GM18505 (cell line): ENCODE measurements around the gene ABCC1.

Experiments used
- ATAC-seq: cut with Tn5 transposase; IDR thresholded peaks from one replicate; pipeline ENCODE4 v1.9.1; 2021; ENCODE audit not compliant: unreplicated experiment
- POLR2A ChIP-seq: IDR thresholded peaks from 4 replicates; pipeline ENCODE4 v1.6.1; 2011; ENCODE audit warnings: borderline replicate concordance; ENCODE audit not compliant: insufficient read depth, insufficient read length; ENCODE audit errors: extremely low read depth

Gene ABCC1

DNA sequence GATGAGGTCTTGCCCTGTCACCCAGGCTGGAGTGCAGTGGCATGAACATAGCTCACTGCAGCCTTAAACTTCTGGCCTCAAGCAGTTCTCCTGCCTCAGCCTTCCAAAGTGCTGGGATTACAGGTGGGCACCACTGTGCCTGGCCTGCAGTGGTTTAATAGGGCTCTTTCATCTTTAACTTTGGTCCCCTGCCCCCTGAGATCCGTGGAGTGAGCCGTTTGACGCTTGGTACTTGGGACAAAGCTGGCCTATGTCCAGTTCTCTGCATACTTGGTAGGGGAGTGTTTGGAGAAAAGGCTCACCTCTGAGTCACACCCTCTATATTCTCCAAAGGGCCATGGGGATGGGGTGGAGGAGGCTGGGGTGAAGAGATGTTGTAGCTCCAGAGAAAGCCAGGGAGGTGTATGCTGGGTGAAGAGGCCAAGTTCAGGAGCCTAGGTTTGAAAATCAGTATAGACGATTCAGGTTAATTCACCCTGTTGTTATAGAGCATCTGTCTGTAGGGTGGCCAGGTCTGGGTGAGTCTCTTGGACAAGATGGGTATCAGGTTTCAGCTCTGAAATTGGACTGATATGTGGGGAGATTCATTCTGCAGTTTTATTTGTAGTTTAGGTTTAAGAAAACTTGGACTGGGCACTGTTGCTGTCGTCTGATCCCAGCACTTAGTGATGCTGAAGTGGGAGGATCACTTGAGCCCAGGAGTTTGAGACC lies 17.6 kb downstream of the ABCC1 start:
- ATAC-seq = no peak
- TF ChIP-seq POLR2A = no peak

DNA sequence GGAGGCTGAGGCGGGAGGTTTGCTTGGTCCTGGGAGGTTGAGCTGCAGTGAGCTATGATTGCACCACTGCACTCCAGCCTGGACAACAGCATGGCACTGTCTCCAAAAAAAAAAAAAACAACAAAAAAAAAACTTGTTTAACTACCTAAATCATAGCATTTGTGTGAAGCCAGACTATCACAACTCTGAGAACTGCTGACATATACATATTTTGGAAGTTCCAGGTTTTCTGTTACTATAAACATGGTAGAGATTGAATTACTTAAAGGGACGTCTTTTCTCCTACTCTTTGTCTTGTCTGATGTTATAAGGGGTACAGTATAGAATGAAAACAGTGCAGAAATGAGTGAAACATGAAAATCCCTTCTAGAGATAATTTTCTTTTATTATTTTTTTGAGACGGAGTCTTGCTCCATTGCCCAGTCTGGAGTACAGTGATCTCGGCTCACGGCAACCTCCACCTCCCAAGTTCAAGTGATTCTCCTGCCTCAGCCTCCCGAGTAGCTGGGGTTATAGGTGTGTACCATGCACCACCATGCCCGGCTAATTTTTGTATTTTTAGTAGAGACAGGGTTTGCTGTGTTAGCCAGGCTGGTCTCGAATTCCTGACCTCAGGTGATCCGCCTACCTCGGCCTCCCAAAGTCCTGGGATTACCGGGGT lies 18.4 kb downstream of the ABCC1 start:
- no peak for TF ChIP-seq POLR2A
- no peak for ATAC-seq

DNA sequence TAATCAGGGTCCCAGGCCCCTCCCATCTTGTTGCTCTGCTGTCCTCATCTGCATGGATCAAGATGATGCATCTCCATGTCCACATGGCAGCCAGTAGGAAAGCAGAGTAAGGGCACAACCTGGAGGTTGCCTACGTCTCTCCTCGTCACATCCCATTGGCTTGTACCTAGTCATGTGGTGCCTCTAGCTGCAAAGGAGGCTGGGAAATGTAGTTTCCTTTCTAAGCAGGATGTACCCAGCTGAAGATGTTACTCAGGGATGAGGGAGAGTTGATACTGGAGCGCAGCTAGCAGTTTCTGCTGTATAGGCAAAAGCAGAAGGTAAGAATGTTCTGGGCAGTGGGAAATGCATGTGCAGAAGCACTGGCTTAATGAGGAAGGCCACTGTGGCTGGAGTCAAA lies 20.8 kb downstream of the ABCC1 start:
- no peak for ATAC-seq

DNA sequence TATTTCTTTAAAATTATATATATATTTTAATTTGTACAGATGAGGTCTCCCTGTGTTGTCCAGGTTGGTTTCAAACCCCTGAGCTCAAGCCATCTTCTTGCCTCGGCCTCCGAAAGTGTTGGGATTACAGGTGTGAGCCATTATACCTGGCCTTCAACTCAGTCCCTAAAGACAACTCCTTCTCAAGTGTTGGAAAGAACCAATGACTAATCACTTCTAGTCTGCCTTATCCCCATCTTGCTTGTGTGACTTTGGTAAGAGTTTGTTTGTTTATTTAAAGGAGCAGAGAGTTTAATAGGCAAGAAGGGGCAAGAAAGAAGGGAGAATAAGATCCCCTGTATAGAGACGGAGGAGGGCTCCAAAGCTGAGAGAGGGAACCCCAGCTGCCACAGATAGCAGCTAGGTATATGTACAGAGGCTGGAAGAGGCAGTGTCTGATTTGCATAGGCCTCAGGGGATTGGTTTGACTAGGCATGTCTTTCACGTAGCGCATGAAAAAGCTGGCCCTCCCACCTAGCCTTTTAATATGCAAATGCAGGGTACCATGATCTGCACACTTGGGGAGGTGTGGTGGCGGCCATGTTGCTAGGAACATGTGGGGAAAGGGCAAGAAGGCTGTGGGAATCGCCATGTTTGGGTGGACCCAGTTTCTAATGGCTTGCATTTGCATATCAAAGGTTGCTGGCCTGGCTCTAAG lies 21.5 kb downstream of the ABCC1 start:
- no peak for TF ChIP-seq POLR2A
- ATAC-seq = no peak

More for the DNA sequence above, 20.8 kb downstream of the ABCC1 start:
- TF ChIP-seq POLR2A = no peak

DNA sequence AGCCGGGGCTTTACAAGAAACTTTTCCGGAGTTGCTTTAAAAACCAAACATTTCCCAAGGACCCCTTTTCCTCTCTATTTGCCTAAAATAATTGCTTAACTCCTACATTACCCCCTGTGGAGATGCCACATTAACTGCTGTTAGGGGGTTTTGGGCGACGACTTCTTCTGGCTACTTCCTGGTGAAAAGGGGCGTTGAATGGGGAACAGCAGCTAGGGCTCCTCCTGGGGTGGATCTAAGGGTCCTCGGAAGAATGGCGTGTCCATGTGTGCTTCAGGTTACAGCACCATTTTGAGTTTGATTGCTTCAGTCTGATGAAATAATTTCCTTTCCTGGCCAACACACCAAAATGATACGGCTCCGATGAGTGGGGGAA lies 22.0 kb downstream of the ABCC1 start:
- no peak for ATAC-seq
- no peak for TF ChIP-seq POLR2A

DNA sequence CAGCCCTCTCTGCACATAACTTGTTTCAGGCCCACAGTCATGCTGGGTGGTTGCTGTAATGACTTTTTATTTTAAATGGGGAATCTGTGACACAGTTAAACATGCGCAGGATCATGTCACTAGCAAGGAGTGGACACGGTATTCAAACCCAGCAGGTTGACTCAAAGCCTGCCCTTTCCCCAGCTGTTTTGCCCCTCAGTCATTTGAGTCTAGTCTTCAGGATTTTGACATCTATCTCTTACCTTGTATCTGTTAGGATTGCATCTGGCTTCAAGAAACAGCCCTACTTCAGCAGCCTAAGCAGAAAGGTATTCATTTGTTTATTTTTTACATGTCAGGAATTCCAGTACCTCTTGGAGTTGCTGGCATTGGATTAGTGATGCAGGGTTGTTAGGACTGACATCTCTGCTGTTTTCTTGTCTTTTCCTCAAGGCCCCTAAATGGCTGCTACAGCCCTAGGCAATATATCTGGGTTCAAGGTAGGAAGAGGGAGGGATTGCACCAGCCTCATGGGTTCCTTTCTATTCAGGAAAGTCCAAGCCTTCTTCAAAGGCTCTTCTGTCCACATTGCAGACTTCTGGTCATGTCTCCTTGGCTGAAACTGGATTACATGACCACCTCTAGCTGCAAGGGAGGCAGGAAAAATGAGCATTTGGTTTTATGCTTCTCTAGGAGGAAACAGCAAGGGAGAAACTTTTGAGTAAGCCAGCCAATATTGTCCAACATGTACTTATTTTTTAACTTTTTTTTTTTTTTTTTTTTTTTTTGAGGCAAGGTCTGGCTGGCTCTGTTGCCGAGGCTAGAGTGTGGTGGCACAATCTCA lies 22.8 kb downstream of the ABCC1 start:
- TF ChIP-seq POLR2A = no peak

DNA sequence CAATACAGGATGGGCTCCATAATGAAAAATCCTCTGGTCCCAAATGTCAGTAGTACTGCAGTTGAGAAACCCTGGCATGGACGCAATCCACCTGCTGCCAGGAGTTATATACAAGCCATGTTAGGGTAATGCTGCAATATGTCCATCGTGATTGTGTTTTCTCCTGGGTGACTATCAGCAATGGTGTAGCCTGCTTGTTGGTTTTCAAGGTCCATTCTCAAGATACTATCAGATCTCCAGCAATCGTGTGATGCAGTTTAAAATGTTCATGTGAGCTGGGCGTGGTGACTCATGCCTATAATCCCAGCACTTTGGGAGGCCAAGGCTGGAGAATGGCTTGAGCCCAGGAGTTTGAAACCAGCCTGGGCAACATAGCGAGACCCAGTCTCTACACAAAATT lies 24.0 kb downstream of the ABCC1 start:
- TF ChIP-seq POLR2A = no peak
- ATAC-seq = no peak

More for the DNA sequence above, 22.8 kb downstream of the ABCC1 start:
- ATAC-seq = no peak

DNA sequence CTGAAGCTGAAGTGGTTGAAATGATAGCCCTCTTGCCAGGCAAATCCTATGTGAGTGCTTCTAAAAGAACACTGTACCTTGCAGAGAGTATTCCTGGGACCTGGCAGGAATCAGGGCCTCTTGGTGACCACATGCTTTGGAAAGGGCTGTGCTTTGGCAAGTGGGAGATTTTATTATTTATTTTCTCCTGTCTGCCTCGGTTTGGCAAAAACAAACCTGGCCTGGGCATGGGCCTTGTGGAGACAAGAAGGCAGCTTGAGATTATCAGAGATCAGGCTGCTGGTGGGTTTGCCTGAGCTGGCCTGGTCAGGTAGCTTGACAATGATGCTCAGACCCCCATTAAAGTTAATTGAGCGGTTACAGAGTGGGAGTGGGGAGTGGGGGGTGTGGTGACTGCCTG lies 24.6 kb downstream of the ABCC1 start:
- no peak for TF ChIP-seq POLR2A

DNA sequence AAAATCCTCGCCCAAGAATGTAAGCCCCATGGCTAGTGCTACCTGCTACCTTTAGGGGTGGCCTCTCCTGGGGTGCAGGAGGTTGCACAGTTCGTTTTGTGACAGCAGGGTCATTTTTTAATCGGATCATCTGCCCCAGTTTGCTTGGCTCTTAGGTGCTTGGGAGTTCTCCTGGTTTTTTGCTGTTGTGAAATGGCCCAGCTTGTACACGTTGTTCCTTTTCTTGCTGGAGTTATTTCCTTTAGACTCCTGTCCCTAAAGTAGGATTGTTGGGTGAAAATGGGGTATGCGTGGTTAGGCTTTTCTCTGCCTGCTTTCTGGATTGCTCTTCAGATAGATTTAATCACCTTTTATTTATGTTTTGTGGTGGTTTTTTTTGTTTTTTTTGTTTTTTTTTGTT lies 25.8 kb downstream of the ABCC1 start:
- no peak for ATAC-seq
- TF ChIP-seq POLR2A = no peak

More for the DNA sequence above, 24.6 kb downstream of the ABCC1 start:
- no peak for ATAC-seq

DNA sequence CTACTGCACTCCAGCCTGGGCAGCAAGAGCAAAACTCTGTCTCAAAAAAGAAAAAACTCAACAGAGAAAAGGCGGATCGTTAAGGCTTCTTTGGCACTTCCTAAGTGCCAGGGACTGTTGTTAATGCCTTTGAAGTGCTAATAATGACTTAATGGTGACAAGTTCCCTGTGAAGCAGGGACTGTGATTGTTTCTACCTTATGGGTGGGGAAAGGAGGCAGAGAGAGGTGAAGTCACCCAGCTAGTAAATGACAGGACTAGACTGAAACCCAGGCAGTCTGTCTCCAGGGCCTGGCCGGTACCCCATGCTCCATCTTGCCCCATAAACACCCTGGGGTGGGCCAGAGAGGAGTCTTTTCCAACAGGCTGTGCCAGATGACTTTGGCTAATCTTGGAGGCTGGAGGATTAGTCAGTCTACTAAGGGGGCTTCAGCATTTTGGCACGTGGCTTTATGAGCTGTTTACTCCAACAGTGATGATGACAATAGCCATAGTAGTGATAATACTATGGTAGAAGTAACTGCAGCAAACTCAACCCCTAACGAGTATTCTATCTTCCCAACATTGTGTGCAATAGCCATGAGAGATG lies 26.9 kb downstream of the ABCC1 start:
- TF ChIP-seq POLR2A = no peak
- ATAC-seq = no peak

DNA sequence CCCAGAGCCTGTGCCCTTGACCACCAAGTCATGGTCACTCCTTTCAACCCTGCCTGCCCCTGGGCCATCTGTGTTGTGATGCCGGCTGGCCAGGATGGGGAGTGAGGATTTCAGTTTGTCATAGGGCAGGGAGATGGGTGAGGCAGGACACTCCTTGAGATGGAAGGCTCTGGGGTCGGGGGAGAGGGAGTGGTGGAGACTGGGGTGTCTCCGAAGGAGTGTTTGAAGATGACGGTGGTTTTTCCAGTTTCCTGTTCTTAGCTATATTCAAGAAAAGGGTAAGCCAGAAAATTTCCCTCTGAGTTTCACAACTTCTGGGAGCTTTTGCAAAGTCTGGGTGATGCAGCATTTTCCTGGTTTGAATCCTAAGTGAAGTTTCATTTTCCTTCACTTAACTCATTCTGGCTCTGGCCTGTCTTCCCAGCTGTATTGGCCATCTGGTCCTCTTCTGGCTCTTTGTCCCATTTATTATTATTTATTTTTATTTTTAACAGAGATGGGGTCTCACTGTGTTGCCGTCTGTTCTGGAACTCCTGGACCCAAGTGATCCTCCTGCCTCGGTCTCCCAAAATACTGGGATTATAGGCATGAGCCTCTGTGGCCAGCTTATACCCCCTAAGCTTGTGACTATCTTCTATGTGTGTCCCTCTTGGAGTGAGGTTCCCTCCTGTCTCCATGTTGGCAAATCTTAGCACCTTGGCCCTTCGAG lies 27.7 kb downstream of the ABCC1 start:
- no peak for ATAC-seq
- TF ChIP-seq POLR2A = no peak

DNA sequence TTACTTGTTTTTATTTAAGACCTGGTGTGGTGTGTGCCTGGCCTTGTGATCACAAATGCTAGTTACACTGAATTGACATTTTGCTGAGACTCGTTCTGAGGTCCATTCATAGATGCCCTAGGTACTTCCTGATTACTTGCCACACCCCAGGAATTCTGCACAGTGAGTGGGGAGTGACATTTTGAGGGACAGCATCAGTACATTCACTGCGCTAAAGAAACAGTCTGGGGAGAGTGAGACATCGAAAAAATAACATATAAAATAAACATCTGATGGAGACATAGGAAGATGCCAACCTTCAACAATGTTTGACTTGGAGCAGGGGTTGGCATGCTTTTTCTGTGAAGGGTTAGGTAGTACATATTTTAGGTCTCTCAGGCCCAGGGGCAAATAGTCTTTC lies 30.4 kb downstream of the ABCC1 start:
- no peak for ATAC-seq
- TF ChIP-seq POLR2A = no peak
